Fibroblast of skin of left biceps (primary cell): ENCODE results near the gene SF3B5.
"Not testable (repeated sequence)": the region's sequence is repeated elsewhere in the genome, so short reads cannot be mapped to it uniquely, and the experiment has no call there.

Experiments
- DNase-seq, 2 experiments: peaks; one replicate each; pipeline ENCODE4 v3.0.0-alpha.2; 2013; ENCODE audit warnings: low read depth in 2 of 2

SF3B5 gene

GRCh38 chr6:144104898-144105487, 9.6 kb upstream of the SF3B5 start:
- DNase-seq: peak; percentile 58 to 60

- no peak for DNase-seq
Measured at GRCh38 chr6:144104488-144104887, 9.1 kb upstream of the SF3B5 start.

- DNase-seq: no peak
Measured at GRCh38 chr6:144103026-144103563, 7.7 kb upstream of the SF3B5 start.

- DNase-seq: no peak
Measured at GRCh38 chr6:144098993-144099392, 3.6 kb upstream of the SF3B5 start.

- DNase-seq: no peak
Measured at GRCh38 chr6:144094731-144095133, 641 bp downstream of the SF3B5 start.

GRCh38 chr6:144093658-144094057, 1.7 kb downstream of the SF3B5 start:
- no peak for DNase-seq

- no peak for DNase-seq
Measured at GRCh38 chr6:144093236-144093635, 2.1 kb downstream of the SF3B5 start.

GRCh38 chr6:144090384-144090783, 5.0 kb downstream of the SF3B5 start:
- DNase-seq: no peak

- no peak for DNase-seq
Measured at GRCh38 chr6:144087789-144088426, 7.5 kb downstream of the SF3B5 start.

- no peak for DNase-seq
Measured at GRCh38 chr6:144086959-144087358, 8.4 kb downstream of the SF3B5 start.

GRCh38 chr6:144083172-144083571, 12.2 kb downstream of the SF3B5 start:
- no peak for DNase-seq

GRCh38 chr6:144082412-144082811, 13.0 kb downstream of the SF3B5 start:
- DNase-seq: not testable (repeated sequence)

GRCh38 chr6:144077871-144078270, 17.5 kb downstream of the SF3B5 start:
- no peak for DNase-seq

- no peak for DNase-seq
Measured at GRCh38 chr6:144075875-144076274, 19.5 kb downstream of the SF3B5 start.

GRCh38 chr6:144075187-144075586, 20.2 kb downstream of the SF3B5 start:
- DNase-seq: no peak

- no peak for DNase-seq
Measured at GRCh38 chr6:144073024-144073423, 22.3 kb downstream of the SF3B5 start.

GRCh38 chr6:144069506-144069905, 25.9 kb downstream of the SF3B5 start:
- no peak for DNase-seq

GRCh38 chr6:144068794-144069193, 26.6 kb downstream of the SF3B5 start:
- no peak for DNase-seq

- no peak for DNase-seq
Measured at GRCh38 chr6:144066741-144067484, 28.5 kb downstream of the SF3B5 start.

GRCh38 chr6:144066255-144066654, 29.1 kb downstream of the SF3B5 start:
- no peak for DNase-seq

- no peak for DNase-seq
Measured at GRCh38 chr6:144065213-144065660, 30.1 kb downstream of the SF3B5 start.

- DNase-seq: no peak
Measured at GRCh38 chr6:144064402-144065212, 30.8 kb downstream of the SF3B5 start.
